Body of pancreas (tissue), 4 donors: ENCODE results near the gene ZNF846.
"Not testable (repeated sequence)": the region's sequence is repeated elsewhere in the genome, so short reads cannot be mapped to it uniquely, and the experiment has no call there.

Experiments
- POLR2A ChIP-seq, 3 donors: fragments of 450-650 bp; IDR thresholded peaks; one replicate each; pipeline ENCODE4 v1.6.1; 2016; ENCODE audit warnings: antibody characterized with exemption in 3 of 3, mild to moderate bottlenecking in 2 of 3
- TF ChIP-seq, protein P1 (sequence below), 7 experiments: fragments of 450-650 bp in 4 of 7; fragments of 200-600 bp in 3 of 7; sonication (generic) in 3 of 7; IDR thresholded peaks; one replicate each; pipeline ENCODE4 v1.5.1; 2016 to 2019; ENCODE audit warnings: antibody characterized with exemption in 7 of 7

DNA sequence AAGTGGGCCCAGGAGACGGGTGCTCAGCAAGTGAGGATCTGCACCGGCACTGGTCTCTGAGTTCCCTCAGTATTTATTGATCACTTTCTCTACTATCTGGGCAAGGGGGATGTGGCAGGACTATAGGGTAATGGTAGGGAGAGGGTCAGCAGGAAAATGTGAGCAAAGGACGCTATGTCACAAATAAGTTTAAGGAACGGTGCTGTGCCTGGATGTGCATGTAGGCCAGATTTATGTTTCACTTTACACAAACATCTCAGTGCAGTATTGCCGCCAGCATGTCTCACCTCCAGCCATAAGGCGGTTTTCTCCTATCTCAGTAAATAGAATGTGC, 15.6 kb upstream of the ZNF846 start:
- not testable (repeated sequence) for TF ChIP-seq POLR2A (IDR thresholded peaks at IDR 0.05)
- TF ChIP-seq, protein P1, sequence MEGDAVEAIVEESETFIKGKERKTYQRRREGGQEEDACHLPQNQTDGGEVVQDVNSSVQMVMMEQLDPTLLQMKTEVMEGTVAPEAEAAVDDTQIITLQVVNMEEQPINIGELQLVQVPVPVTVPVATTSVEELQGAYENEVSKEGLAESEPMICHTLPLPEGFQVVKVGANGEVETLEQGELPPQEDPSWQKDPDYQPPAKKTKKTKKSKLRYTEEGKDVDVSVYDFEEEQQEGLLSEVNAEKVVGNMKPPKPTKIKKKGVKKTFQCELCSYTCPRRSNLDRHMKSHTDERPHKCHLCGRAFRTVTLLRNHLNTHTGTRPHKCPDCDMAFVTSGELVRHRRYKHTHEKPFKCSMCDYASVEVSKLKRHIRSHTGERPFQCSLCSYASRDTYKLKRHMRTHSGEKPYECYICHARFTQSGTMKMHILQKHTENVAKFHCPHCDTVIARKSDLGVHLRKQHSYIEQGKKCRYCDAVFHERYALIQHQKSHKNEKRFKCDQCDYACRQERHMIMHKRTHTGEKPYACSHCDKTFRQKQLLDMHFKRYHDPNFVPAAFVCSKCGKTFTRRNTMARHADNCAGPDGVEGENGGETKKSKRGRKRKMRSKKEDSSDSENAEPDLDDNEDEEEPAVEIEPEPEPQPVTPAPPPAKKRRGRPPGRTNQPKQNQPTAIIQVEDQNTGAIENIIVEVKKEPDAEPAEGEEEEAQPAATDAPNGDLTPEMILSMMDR (IDR thresholded peaks at IDR 0.05), result not testable (repeated sequence)
